ENCODE data around the gene PSMD8. TPM values are rescaled to one million over a fixed set of nuclear protein-coding genes. Genes with fewer than 3 reads are reported as not detected.

Gene PSMD8
- total and polyA plus RNA-seq, 2 of the 8 experiments (the other 6 are each of a cell fraction or from before 2014, with no cell fraction given), result 170 to 486 TPM

- TF ChIP-seq ATF2 (IDR thresholded peaks at IDR 0.05; ENCODE audit: low read length) (peak; percentile 75), RNF2 (IDR thresholded peaks at IDR 0.05; ENCODE audit: borderline replicate concordance, low read depth, low read length, missing control alignments, poor library complexity, severe bottlenecking) (no peak), SIX5 (IDR thresholded peaks at IDR 0.05; ENCODE audit: low read depth, low read length) (peak; percentile 35; the same call in 1 of the 2 replicates), JUN (IDR thresholded peaks at IDR 0.05; ENCODE audit: low read depth, low read length) (no peak), CEBPB (IDR thresholded peaks at IDR 0.05; ENCODE audit: low read depth, low read length) (no peak), CHD2 (IDR thresholded peaks at IDR 0.05; ENCODE audit: low read length) (peak; percentile 35; the same call in 1 of the 2 replicates), EZH2 (IDR thresholded peaks at IDR 0.05; ENCODE audit: low read depth, low read length, severe bottlenecking) (no peak), TBP (IDR thresholded peaks at IDR 0.05; ENCODE audit: low read depth, low read length) (peak; percentile 93), CBX8 (IDR thresholded peaks at IDR 0.05; ENCODE audit: borderline replicate concordance, low read depth, low read length) (no peak), RXRA (IDR thresholded peaks at IDR 0.05; ENCODE audit: insufficient read depth, low read depth, low read length) (no peak), ASH2L (IDR thresholded peaks at IDR 0.05; ENCODE audit: low read length) (no peak), KDM1A (IDR thresholded peaks at IDR 0.05; ENCODE audit: borderline replicate concordance, low read length) (no peak), USF2 (IDR thresholded peaks at IDR 0.05; ENCODE audit: low read length) (no peak), MAFK (IDR thresholded peaks at IDR 0.05; ENCODE audit: low read depth, low read length) (no peak), SIN3A (conservative IDR thresholded peaks at IDR 0.05 in 1 of 2, IDR thresholded peaks at IDR 0.05 in 1 of 2; ENCODE audit: low read depth in 1 of 2, low read length in 2 of 2) (peak; percentile 95 to 97; a peak in 3 of 4 replicates)
- TF ChIP-seq, protein P1, sequence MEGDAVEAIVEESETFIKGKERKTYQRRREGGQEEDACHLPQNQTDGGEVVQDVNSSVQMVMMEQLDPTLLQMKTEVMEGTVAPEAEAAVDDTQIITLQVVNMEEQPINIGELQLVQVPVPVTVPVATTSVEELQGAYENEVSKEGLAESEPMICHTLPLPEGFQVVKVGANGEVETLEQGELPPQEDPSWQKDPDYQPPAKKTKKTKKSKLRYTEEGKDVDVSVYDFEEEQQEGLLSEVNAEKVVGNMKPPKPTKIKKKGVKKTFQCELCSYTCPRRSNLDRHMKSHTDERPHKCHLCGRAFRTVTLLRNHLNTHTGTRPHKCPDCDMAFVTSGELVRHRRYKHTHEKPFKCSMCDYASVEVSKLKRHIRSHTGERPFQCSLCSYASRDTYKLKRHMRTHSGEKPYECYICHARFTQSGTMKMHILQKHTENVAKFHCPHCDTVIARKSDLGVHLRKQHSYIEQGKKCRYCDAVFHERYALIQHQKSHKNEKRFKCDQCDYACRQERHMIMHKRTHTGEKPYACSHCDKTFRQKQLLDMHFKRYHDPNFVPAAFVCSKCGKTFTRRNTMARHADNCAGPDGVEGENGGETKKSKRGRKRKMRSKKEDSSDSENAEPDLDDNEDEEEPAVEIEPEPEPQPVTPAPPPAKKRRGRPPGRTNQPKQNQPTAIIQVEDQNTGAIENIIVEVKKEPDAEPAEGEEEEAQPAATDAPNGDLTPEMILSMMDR (IDR thresholded peaks at IDR 0.05; ENCODE audit: control extremely low read depth in 1 of 3, insufficient read depth in 1 of 3, low read depth in 1 of 3, low read length in 3 of 3), result peak in 2 of 3 experiments; percentile 14 to 25; a peak in 2 of 4 replicates
- TF ChIP-seq, protein P2, sequence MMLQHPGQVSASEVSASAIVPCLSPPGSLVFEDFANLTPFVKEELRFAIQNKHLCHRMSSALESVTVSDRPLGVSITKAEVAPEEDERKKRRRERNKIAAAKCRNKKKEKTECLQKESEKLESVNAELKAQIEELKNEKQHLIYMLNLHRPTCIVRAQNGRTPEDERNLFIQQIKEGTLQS (IDR thresholded peaks at IDR 0.05; ENCODE audit: insufficient read depth, low read depth, low read length), result 0 out of 2 replicates have a peak, but pooled peaks have one; percentile 37
These were observed at the start of gene PSMD8 (continued) for GRCh38 chr19:38374332-38375097.

Data from H1 (cell line).